Smooth muscle cell (in vitro differentiated cells): Measurements from ENCODE around the gene NAA60. TPM values are rescaled to one million over a fixed set of nuclear protein-coding genes. Genes with fewer than 3 reads are reported as not detected.

Experiments
- DNase-seq: peaks from one replicate; lab custom pipeline; 2025; ENCODE audit not compliant: unreplicated experiment; lab: John Stamatoyannopoulos, UW
- H2AFZ ChIP-seq: fragments of 200-600 bp; sonication (generic); 2 replicates; pipeline ENCODE4 v1.6.0; 2016; ENCODE audit warnings: antibody characterized with exemption, low read depth, mild to moderate bottlenecking
- H3F3A ChIP-seq: fragments of 200-600 bp; sonication (generic); 2 replicates; pipeline ENCODE4 v1.6.0; 2017; ENCODE audit warnings: antibody characterized with exemption, low read depth
- H3K27ac ChIP-seq: fragments of 200-600 bp; sonication (generic); 2 replicates; pipeline ENCODE4 v1.5.1; 2016; ENCODE audit warnings: low read depth, mild to moderate bottlenecking
- H3K27me3 ChIP-seq: fragments of 200-600 bp; sonication (generic); 2 replicates; pipeline ENCODE4 v1.6.1; 2016; ENCODE audit warnings: low read depth, mild to moderate bottlenecking
- H3K36me3 ChIP-seq: fragments of 200-600 bp; sonication (generic); 2 replicates; pipeline ENCODE4 v1.5.1; 2016; ENCODE audit warnings: low read depth
- H3K4me1 ChIP-seq: fragments of 200-600 bp; sonication (generic); 2 replicates; pipeline ENCODE4 v1.5.1; 2016; ENCODE audit warnings: low read depth
- H3K4me2 ChIP-seq: fragments of 200-600 bp; sonication (generic); 2 replicates; pipeline ENCODE4 v1.6.0; 2016; ENCODE audit warnings: mild to moderate bottlenecking
- H3K4me3 ChIP-seq: fragments of 200-600 bp; sonication (generic); 2 replicates; pipeline ENCODE4 v1.5.1; 2016; ENCODE audit warnings: mild to moderate bottlenecking
- H3K79me2 ChIP-seq: fragments of 200-600 bp; sonication (generic); 2 replicates; pipeline ENCODE4 v1.6.0; 2016; ENCODE audit warnings: low read depth, mild to moderate bottlenecking
- H3K9ac ChIP-seq: fragments of 200-600 bp; sonication (generic); 2 replicates; pipeline ENCODE4 v1.6.0; 2016; ENCODE audit warnings: low read depth
- H3K9me3 ChIP-seq: fragments of 200-600 bp; sonication (generic); replicated peaks from 2 replicates; pipeline ENCODE4 v1.5.1; 2016; ENCODE audit warnings: low read depth
- H4K20me1 ChIP-seq: fragments of 200-600 bp; sonication (generic); 2 replicates; pipeline ENCODE4 v1.6.0; 2016; ENCODE audit warnings: low read depth
- CTCF ChIP-seq: fragments of 200-600 bp; sonication (generic); IDR thresholded peaks from 2 replicates; pipeline ENCODE4 v1.5.1; 2017; ENCODE audit warnings: borderline replicate concordance, mild to moderate bottlenecking, antibody characterized with exemption; ENCODE audit not compliant: insufficient read depth, poor library complexity, severe bottlenecking
- WGBS: methylation state at CpG from one replicate; pipeline ENCODE4 v1.1.7; 2016; ENCODE audit warnings: low lambda C conversion rate; 5-methylcytosine and 5-hydroxymethylcytosine counted together
- polyA plus RNA-seq: library from polyadenylated mRNA; unstranded; fragments of >200 nt; fragmentation: Nextera tagmentation; extraction: Ambion mirVana; gene quantifications from 2 replicates; pipeline ENCODE4 v1.2.1, GENCODE V29; 2016
- total RNA-seq: library from RNA; depleted of rRNA; stranded (reverse); fragments of >200 nt; gene quantifications from 2 replicates; pipeline ENCODE4 v1.2.3, GENCODE V29; 2014

The NAA60 gene
- total and polyA plus RNA-seq, 2 experiments from 2014 or later = 42.6 to 54.1 TPM

- no peak overlapping the region for H3K27ac ChIP-seq
- H3K4me2 ChIP-seq = no peak overlapping the region
- no peak overlapping the region for H3K4me3 ChIP-seq
- peaks cover 20% of the 10 kb centered on the region for H3K79me2 ChIP-seq
- no peaks in the 10 kb centered on the region for H3F3A ChIP-seq
- no peak overlapping the region for H2AFZ ChIP-seq
- H3K9me3 ChIP-seq = no peaks in the 10 kb centered on the region
- no peaks in the 10 kb centered on the region for H3K36me3 ChIP-seq
- 98% methylated on average over 17 of the region's 18 CpGs for WGBS
- DNase-seq = no peak
- no peaks in the 10 kb centered on the region for H3K27me3 ChIP-seq
- no peak for TF ChIP-seq CTCF
- H4K20me1 ChIP-seq = peaks cover 57% of the 10 kb centered on the region
- H3K9ac ChIP-seq = no peak overlapping the region
- H3K4me1 ChIP-seq = no peaks in the 10 kb centered on the region
These were observed 39.3 kb downstream of the NAA60 start for GRCh38 chr16:3482659-3483241.

GRCh38 chr16:3484318-3485096 is 41.0 kb downstream of the NAA60 start:
- Histone ChIP-seq H4K20me1 (peaks cover 43% of the 10 kb centered on the region), H3K9me3 (no peaks in the 10 kb centered on the region), H3K79me2 (peaks cover 3% of the 10 kb centered on the region), H3K27ac (no peak overlapping the region), H3K9ac (no peak overlapping the region), H3K4me3 (no peak overlapping the region), H3K36me3 (no peaks in the 10 kb centered on the region), H2AFZ (no peak overlapping the region), H3F3A (no peaks in the 10 kb centered on the region), H3K4me2 (no peak overlapping the region), H3K4me1 (no peaks in the 10 kb centered on the region), H3K27me3 (no peaks in the 10 kb centered on the region)
- WGBS = 93% methylated on average over 30 of the region's 30 CpGs
- no peak for TF ChIP-seq CTCF
- DNase-seq = no peak

GRCh38 chr16:3485097-3485745 is 41.7 kb downstream of the NAA60 start:
- Histone ChIP-seq H3K27ac (no peak overlapping the region), H3K9ac (no peak overlapping the region), H3K79me2 (no peaks in the 10 kb centered on the region), H3F3A (no peaks in the 10 kb centered on the region), H2AFZ (no peak overlapping the region), H3K27me3 (no peaks in the 10 kb centered on the region), H3K9me3 (no peaks in the 10 kb centered on the region), H4K20me1 (peaks cover 37% of the 10 kb centered on the region), H3K4me1 (no peaks in the 10 kb centered on the region), H3K4me3 (no peak overlapping the region), H3K4me2 (no peak overlapping the region), H3K36me3 (no peaks in the 10 kb centered on the region)
- no peak for TF ChIP-seq CTCF
- no peak for DNase-seq
- 88% methylated on average over 13 of the region's 15 CpGs for WGBS
